Skeletal muscle satellite cell (primary cell): ENCODE measurements around the gene RIPK1. TPM values are rescaled to one million over a fixed set of nuclear protein-coding genes. Genes with fewer than 3 reads are reported as not detected.

Experiments
- H3K27me3 ChIP-seq: 2 replicates; pipeline ENCODE4 v1.7.0; 2013; ENCODE audit warnings: low read length; ENCODE audit not compliant: control insufficient read depth, insufficient read depth
- H3K36me3 ChIP-seq: 2 replicates; pipeline ENCODE4 v1.7.0; 2013; ENCODE audit warnings: mild to moderate bottlenecking, control low read depth, low read length; ENCODE audit not compliant: insufficient read depth
- H3K4me1 ChIP-seq: 2 replicates; pipeline ENCODE4 v1.7.0; 2013; ENCODE audit warnings: low read length; ENCODE audit not compliant: control insufficient read depth, insufficient read depth
- H3K4me2 ChIP-seq: 2 replicates; pipeline ENCODE4 v1.7.0; 2013; ENCODE audit warnings: mild to moderate bottlenecking, low read length
- H3K4me3 ChIP-seq: 2 replicates; pipeline ENCODE4 v1.7.0; 2013; ENCODE audit warnings: low read length
- H3K9ac ChIP-seq: 2 replicates; pipeline ENCODE4 v1.7.0; 2013; ENCODE audit warnings: mild to moderate bottlenecking, low read depth, low read length, moderate library complexity
- H3K9me3 ChIP-seq: replicated peaks from 2 replicates; pipeline ENCODE4 v1.7.0; 2013; ENCODE audit warnings: mild to moderate bottlenecking, control low read depth, low read length
- small RNA-seq: library from RNA; depleted of rRNA; stranded (forward); fragments of <200 nt; gene quantifications from one replicate; pipeline ENCODE3, GENCODE V24; 2012

The RIPK1 gene

DNA sequence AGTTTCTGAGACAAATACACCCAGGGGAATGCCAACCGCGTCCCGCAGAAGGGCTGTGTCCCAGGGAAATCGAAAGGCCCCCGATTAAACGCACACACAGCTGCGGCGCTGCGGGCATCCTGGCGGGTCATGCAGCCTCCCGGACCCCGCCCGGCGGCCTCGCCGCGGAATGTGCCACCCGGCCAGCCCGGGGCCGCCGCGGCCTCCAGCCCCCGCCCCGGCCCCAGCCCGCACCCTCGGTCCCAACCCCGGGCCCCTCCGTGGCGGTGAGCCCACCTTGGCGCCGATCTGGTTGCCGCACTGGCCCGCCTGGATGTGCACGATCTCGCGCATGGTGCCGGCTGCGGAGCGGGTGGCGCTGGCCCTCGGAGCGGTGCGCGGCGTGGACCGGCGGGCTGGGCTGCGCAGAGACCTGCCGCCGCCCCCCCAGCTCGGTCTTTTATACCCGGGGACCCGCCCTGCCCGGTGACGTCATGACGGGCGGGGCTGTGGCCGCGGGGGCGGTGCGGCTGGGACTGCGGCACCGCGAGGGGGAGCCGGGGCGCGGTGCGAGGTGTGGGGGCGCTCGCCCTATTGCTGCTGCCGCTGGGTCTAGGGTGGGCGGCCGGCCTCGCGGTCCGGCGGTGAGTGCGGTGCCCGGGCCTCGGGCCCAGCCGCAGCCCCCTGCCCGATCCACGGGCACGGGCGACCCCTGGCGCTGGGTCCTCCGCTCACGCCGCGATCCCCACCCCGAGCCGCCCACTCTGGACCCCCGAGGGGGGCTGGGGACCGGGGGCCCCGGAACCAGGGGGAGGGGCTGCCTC is 89.0 kb downstream of the RIPK1 start, which contains the start of gene TUBB2A:
TSS of gene TUBB2A (minus strand) at position 414 of the 803 bp plus-strand sequence. CDS start at position 333, 81 bp downstream.
- Histone ChIP-seq H3K4me1 (peaks cover 8% of the 10 kb centered on the region), H3K4me3 (peak within 1 kb of the TSS; percentile 99), H3K4me2 (peak within 1 kb of the TSS; percentile 97), H3K9ac (peak within 1 kb of the TSS; percentile 99), H3K36me3 (peaks cover 26% of the 10 kb centered on the region), H3K27me3 (no peaks in the 10 kb centered on the region), H3K9me3 (no peaks in the 10 kb centered on the region)

DNA sequence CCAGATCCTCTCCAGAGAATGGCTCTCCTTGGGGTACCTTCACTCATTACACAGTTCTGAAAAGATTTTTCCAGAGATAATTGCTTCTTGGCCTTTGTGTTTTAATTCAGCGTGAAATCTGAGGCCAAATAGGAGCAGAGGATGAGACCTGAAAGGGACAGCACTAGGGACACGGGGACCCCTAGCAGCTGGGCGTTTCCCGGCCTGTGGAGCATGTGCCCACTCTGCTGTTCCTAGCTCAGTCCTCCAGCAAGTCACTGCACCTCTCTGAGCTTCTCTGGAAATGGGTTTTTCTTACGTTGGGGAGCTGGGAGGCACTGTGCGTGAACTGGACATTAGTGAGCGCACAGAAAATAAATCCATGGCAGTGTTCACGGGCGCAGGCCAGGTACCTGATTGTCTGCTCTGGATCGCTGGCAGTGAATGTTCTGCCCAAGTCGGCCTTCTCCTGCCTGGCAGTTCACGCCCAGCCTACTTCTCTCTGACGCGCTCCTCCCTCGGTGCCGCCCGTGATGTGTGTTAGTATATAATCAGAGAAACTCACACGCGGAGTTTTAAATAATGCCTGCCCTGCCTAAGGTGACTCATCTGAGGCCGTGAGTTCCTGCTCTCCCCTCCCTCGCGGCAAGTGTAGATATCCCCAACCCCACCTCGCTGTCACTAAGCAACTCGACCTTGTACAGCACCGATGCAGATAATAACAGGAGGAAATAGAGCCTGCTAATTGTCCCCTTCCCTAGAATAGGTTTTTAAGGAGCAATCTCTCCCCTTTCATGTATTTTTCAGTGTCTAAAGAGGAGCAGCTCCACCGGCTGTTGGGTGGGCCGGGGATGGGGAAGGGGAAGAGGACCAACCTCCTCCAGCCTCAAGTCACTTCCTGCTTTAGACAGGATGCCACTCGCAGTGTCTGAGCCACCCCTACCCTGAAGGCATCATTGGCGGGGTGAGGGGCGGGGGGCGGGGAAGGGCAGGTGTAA is 91.8 kb downstream of the RIPK1 start:
- H3K9me3 ChIP-seq: no peaks in the 10 kb centered on the region
- no peak overlapping the region for H3K4me3 ChIP-seq
- no peaks in the 10 kb centered on the region for H3K27me3 ChIP-seq

GRCh38 chr6:3162067-3162497 is 93.8 kb downstream of the RIPK1 start:
- peak overlapping the region; percentile 99 for H3K4me2 ChIP-seq
- peaks cover 14% of the 10 kb centered on the region for H3K4me1 ChIP-seq
- H3K27me3 ChIP-seq: no peaks in the 10 kb centered on the region
- H3K36me3 ChIP-seq: no peaks in the 10 kb centered on the region
- H3K9me3 ChIP-seq: no peaks in the 10 kb centered on the region
- peak overlapping the region; percentile 88 for H3K4me3 ChIP-seq
- H3K9ac ChIP-seq: no peak overlapping the region

More for the DNA sequence above, 91.8 kb downstream of the RIPK1 start:
- H3K9ac ChIP-seq: no peak overlapping the region
- peaks cover 19% of the 10 kb centered on the region for H3K4me1 ChIP-seq
- H3K36me3 ChIP-seq: peaks cover 8% of the 10 kb centered on the region
- H3K4me2 ChIP-seq: no peak overlapping the region

DNA sequence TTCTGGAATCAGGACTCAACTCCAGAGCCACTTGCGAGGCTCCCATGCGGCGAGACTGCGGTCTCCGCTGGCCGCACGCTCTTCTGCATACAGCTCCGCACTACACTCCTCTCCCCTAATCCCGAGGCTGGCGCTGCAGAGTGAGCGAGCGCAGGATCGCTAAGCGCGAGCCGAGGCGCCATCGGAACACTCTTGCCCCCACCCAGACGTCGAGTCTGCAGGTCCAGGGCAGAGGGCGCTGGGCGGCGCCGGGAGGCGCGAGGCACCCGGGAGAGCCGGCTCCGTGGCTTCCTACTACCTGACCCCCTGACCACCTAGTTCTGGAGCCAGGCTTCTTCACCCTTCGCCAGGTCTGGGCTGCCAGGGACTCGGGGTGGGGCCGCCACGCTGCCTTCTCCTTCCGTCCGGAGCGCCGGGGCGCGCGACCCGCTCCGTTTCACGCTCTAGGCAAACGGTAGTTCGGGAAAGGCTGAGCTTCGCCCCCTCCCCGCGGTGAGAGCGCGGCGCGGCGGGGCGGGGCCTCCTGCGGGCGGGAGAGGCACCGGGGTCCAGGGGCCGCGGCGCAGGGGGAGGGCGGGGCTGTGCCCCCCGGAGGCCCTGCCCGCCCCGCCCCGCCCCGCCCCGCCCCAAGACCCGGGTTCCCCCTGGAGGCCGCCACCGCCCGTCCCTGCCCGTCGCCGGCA is 94.4 kb downstream of the RIPK1 start:
- Histone ChIP-seq H3K9ac (peak overlapping the region; percentile 89), H3K9me3 (no peaks in the 10 kb centered on the region), H3K4me2 (peak overlapping the region; percentile 99), H3K27me3 (no peaks in the 10 kb centered on the region), H3K4me1 (peaks cover 14% of the 10 kb centered on the region), H3K4me3 (peak overlapping the region; percentile 88), H3K36me3 (no peaks in the 10 kb centered on the region)

DNA sequence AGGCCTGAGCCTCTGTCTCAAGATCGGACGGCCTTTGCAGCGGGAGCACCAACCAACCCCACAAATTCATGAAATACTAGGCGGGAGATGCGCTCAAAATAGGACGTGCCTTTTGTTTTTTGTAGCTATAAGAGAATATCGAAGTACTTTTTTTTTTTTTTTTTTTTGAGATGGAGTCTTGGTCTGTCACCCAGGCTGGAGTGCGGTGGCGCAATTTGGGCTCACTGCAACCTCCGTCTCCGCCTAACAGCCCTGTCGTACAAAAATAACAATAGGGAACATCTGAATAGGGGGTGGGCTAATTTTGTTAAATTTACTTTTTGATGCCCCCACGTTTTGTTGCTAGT is 94.9 kb downstream of the RIPK1 start:
- H3K4me3 ChIP-seq: peak overlapping the region; percentile 88
- H3K4me1 ChIP-seq: peaks cover 14% of the 10 kb centered on the region
- H3K9ac ChIP-seq: peak overlapping the region; percentile 89

DNA sequence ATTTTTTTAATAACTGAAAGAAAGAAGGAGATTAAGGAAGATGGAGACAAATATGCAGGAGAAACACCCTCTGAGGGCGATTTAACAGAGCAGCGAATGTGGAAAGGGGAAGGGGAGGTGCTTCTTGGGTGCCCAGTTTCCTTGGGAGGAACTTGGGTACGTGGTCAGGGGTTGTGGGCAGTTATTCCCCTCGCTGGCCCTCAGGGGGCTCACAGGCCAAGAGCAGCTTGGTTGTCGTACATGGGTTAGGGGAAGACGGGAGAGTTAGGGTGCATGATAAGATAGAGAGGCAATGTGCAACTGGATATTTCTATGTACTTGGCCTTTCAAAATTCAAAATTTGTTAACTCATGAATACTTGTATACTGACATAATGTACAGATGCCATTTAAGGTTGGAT is 96.1 kb downstream of the RIPK1 start:
- Histone ChIP-seq H3K4me3 (no peak overlapping the region), H3K27me3 (no peaks in the 10 kb centered on the region), H3K4me1 (peaks cover 14% of the 10 kb centered on the region), H3K4me2 (no peak overlapping the region), H3K36me3 (no peaks in the 10 kb centered on the region), H3K9me3 (no peaks in the 10 kb centered on the region), H3K9ac (no peak overlapping the region)

More for the DNA sequence above, 94.9 kb downstream of the RIPK1 start:
- H3K27me3 ChIP-seq: no peaks in the 10 kb centered on the region
- H3K36me3 ChIP-seq: no peaks in the 10 kb centered on the region
- no peaks in the 10 kb centered on the region for H3K9me3 ChIP-seq
- peak overlapping the region; percentile 99 for H3K4me2 ChIP-seq

Small RNA genes within 50 kb of the gene (small RNA-seq; reads per million reads assigned to genes)
- gene AL133351.4 (not detected), gene RNA5SP201 (not detected)
